DMS53 treated with DMSO at 0.1 percent for 48 hours (cell line): ENCODE results near the gene GSAP.
"Not testable (repeated sequence)": the region's sequence is repeated elsewhere in the genome, so short reads cannot be mapped to it uniquely, and the experiment has no call there.

Experiments used
- DNase-seq: peaks from one replicate; lab custom pipeline; 2025; ENCODE audit not compliant: unreplicated experiment; lab: John Stamatoyannopoulos, UW

Gene GSAP, protein sequence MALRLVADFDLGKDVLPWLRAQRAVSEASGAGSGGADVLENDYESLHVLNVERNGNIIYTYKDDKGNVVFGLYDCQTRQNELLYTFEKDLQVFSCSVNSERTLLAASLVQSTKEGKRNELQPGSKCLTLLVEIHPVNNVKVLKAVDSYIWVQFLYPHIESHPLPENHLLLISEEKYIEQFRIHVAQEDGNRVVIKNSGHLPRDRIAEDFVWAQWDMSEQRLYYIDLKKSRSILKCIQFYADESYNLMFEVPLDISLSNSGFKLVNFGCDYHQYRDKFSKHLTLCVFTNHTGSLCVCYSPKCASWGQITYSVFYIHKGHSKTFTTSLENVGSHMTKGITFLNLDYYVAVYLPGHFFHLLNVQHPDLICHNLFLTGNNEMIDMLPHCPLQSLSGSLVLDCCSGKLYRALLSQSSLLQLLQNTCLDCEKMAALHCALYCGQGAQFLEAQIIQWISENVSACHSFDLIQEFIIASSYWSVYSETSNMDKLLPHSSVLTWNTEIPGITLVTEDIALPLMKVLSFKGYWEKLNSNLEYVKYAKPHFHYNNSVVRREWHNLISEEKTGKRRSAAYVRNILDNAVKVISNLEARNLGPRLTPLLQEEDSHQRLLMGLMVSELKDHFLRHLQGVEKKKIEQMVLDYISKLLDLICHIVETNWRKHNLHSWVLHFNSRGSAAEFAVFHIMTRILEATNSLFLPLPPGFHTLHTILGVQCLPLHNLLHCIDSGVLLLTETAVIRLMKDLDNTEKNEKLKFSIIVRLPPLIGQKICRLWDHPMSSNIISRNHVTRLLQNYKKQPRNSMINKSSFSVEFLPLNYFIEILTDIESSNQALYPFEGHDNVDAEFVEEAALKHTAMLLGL

GRCh38 chr7:77415823-77416620 lies at the start of gene GSAP:
GSAP (minus strand) TSS chr7:77416349; CDS start chr7:77416321, 28 bp downstream.
- peak; percentile 64 for DNase-seq

GRCh38 chr7:77465256-77465655 lies 49.1 kb upstream of the GSAP start:
- no peak for DNase-seq

DNA sequence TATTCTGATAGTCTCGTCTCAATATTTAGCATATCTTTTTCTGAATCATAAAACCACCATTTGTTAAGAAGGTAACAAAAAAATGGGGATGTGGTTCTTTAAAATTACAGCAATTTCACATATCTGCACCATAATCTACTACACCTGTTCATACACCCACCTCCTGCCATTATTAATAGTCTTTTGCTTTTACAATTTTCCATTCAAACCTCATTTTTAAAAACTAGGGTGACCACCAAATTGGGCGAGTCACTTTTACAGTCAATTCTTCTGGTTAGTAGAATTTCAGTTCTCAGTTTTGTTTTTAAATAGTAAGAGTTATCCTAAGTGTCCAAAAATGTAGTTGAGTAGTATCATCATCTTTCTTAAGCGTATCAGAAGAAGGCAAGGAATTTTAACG lies 48.4 kb upstream of the GSAP start:
- DNase-seq: no peak

- not testable (repeated sequence) for DNase-seq
These were observed 47.5 kb upstream of the GSAP start for GRCh38 chr7:77463632-77464031.

DNA sequence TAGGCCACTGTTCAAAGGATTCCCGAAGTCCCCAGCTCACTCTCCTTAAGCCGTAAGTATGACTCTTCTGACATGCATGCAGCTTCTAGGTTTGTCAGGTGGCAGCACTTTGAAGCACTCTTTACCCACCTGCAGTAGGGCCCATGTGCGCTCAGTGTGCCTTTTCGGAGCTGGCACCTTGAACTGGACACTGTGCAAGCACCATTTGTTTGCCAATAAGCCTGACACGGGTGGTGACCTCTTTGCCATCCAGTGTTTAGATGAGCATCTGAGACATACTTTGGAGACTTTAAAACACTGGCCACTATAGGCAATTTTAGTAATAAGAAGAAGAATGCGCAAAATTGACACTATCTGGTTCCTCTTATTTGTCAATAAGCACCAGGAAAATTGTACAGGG lies 45.7 kb upstream of the GSAP start:
- no peak for DNase-seq

GRCh38 chr7:77461246-77461645 lies 45.1 kb upstream of the GSAP start:
- DNase-seq: no peak

- DNase-seq: peak; percentile 80
These were observed 43.9 kb upstream of the GSAP start for GRCh38 chr7:77460057-77460486.

- DNase-seq: peak; percentile 95
These were observed 43.2 kb upstream of the GSAP start for GRCh38 chr7:77459311-77459726.

DNA sequence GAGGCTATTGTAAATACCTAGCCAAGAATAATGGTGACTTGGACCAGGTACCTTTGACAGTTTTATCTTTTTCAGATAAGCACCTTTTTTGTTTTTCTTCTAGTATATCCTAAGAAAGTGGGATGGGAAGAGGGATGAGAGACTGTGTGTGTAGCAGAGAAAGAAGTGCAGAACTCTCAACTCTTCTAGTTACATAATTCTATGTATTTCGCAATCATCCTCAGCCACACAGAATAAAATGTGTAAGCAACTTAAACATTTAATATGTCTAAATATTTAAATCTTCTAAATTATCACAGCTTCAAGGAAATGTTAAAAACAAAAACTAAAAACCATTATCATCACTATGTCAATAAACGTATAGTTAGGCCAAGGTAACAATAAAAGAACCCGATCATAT lies 42.6 kb upstream of the GSAP start:
- peak; percentile 44 for DNase-seq

GRCh38 chr7:77457779-77458178 lies 41.6 kb upstream of the GSAP start:
- peak; percentile 9 for DNase-seq

- DNase-seq: no peak
These were observed 40.5 kb upstream of the GSAP start for GRCh38 chr7:77456696-77457095.

DNA sequence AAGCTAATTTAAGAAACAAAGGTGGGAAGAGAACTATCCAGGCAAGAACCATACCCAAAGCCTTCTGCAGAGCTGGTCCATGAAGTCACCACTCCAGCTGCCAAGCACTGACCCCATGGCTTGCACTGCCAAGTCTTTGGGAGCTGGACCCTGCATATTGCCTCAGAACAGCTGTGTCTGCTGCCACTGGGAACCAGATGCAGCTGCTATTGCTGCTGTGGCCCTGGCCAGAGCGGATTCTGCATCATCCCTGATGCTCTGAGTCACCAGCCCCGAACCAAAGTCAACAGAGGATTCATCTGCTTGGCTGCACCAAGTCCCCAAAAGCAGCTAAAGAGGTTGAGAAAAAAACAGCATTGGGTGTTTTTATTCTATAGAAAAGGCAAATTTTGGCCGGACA lies 39.2 kb upstream of the GSAP start:
- peak; percentile 94 for DNase-seq

DNA sequence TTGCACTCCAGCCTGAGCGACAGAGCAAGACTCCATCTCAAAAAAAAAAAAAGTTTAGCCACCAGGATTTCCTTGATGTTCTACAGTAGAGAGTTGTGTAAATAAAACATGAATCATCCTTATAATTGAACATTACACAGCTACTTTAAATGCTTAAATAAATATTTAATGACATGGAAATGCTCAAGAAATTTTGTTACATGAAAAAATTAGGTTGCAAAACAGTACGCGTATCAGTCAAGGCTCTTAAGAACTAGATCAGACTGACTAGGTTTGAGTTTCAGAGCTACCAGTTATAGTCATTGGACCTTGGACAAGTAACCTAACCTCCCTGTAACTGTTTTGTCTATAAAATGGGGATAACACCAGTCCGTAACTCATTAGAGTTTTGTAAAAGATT lies 38.7 kb upstream of the GSAP start:
- peak; percentile 86 for DNase-seq

GRCh38 chr7:77453531-77453930 lies 37.4 kb upstream of the GSAP start:
- DNase-seq: no peak

DNA sequence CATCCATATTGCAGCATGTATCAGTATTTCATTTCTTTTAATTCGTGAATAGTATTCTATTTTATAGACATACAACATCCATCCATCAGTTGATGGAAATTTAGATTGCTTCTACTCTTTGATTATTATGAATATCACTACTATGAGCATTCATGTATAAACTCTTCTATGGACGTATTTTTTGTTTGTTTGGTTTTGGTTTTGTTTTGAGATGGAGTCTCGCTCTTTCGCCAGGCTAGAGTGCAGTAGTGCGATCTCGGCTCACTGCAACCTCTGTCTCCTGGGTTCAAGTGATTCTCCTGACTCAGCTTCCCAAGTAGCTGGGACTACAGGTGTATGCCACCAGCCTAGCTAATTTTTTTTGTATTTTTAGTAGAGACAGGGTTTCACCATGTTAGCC lies 35.8 kb upstream of the GSAP start:
- DNase-seq: not testable (repeated sequence)

GRCh38 chr7:77450613-77451012 lies 34.5 kb upstream of the GSAP start:
- DNase-seq: no peak

DNA sequence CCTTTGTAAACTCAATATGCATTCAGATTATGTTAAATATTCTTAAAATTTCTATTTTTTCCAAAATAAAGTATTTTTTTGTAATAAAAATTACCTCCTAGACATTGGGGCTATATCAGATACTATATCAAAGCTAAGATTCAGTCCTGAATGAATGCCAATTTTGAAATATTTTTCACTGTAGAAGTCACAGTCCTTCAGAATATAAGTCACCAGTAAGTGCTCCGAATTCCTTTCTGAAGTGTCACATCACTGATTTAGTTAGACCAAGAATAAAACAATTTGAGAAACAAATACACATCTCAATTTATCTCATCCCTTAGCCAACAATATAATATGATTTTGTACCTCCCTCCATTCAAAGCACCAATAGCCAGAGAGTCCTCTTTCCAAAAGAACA lies 33.9 kb upstream of the GSAP start:
- DNase-seq: no peak

GRCh38 chr7:77447616-77448015 lies 31.5 kb upstream of the GSAP start:
- DNase-seq: no peak

DNA sequence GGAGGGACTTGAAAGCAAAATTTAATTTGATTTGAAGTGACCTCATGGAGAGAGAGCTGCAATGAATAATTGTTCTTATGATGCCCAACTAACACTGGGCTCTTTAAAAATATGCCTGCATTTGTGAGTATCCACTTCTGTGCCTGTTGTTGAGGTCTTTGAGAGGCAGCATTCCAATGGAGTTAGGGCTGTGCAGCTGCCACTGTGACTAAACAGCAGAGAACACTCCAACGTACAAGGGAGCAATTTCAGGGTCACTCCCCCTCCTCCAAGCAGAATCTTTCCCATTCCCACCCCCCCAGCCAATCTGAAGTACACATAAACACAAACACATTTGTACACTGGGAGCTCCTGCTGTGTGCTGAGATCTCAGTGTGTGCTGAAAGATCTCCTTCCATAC lies 28.0 kb upstream of the GSAP start:
- DNase-seq: no peak

DNA sequence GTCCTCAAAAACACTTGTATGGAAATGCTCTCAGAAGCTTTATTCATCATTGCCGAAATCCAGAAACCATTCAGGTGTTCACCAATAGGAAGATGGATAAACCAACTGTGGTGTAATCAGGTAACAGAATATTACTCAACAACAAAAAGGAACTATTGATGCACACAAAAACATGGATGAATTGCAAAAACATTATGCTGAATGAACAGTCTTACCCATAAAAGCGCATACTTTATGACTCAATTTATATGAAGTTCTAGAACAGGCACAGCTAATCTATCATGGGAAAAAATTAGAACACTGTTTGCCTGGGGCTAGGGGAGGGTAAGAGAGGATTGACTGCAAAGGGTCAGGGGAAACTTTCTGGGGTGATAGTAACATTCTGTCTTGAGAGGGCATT lies 26.9 kb upstream of the GSAP start:
- DNase-seq: no peak

DNA sequence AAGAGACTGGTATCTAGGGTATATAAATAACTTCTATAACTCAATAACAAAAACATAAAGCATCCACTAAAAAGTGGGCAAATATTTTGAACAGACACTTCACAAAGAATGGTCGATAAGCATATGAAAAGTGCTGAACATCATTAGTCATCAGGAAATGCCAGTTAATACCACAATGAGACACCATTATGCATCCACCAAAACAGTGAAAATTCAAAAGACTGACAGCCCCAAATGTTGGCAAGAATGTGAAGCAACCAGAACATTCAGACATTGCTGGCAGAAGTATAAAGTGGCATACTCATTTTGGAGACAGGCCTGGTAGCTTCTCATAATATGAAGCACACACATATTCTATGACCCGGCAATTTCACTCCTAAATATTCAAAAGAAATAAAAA lies 26.5 kb upstream of the GSAP start:
- DNase-seq: no peak
